Mesothelial cell of epicardium (in vitro differentiated cells): ENCODE data around the gene ASTE1. TPM values are rescaled to one million over a fixed set of nuclear protein-coding genes. Genes with fewer than 3 reads are reported as not detected.

Source experiments
- DNase-seq, 2 experiments: peaks; one replicate each; pipeline ENCODE4 v3.0.0; 2021; ENCODE audit warnings: low spot score in 2 of 2; ENCODE audit not compliant: unreplicated experiment in 2 of 2
- H3K27ac Mint-ChIP-seq: 2 replicates; pipeline ENCODE4 v1.8.0; 2021; ENCODE audit warnings: mixed read lengths
- H3K27me3 Mint-ChIP-seq: 2 replicates; pipeline ENCODE4 v1.8.0; 2021; ENCODE audit warnings: low read depth, mixed read lengths
- H3K36me3 Mint-ChIP-seq: 2 replicates; pipeline ENCODE4 v1.8.0; 2021; ENCODE audit warnings: mixed read lengths
- H3K4me1 Mint-ChIP-seq: 2 replicates; pipeline ENCODE4 v1.8.0; 2021; ENCODE audit warnings: mixed read lengths
- H3K4me3 Mint-ChIP-seq: 2 replicates; pipeline ENCODE4 v1.8.0; 2021; ENCODE audit warnings: mild to moderate bottlenecking, moderate library complexity, mixed read lengths
- H3K9me3 Mint-ChIP-seq: 2 replicates; pipeline ENCODE4 v1.8.0; 2021; ENCODE audit warnings: mixed read lengths
- CTCF ChIP-seq: fragments of 200-600 bp; sonication (generic); IDR thresholded peaks from one replicate; pipeline ENCODE4 v1.5.0; 2021; ENCODE audit warnings: antibody characterized with exemption; ENCODE audit not compliant: unreplicated experiment
- total RNA-seq: library from RNA; stranded (reverse); gene quantifications from 3 replicates; pipeline ENCODE4 v1.2.1, GENCODE V29; 2021

ASTE1 gene, protein sequence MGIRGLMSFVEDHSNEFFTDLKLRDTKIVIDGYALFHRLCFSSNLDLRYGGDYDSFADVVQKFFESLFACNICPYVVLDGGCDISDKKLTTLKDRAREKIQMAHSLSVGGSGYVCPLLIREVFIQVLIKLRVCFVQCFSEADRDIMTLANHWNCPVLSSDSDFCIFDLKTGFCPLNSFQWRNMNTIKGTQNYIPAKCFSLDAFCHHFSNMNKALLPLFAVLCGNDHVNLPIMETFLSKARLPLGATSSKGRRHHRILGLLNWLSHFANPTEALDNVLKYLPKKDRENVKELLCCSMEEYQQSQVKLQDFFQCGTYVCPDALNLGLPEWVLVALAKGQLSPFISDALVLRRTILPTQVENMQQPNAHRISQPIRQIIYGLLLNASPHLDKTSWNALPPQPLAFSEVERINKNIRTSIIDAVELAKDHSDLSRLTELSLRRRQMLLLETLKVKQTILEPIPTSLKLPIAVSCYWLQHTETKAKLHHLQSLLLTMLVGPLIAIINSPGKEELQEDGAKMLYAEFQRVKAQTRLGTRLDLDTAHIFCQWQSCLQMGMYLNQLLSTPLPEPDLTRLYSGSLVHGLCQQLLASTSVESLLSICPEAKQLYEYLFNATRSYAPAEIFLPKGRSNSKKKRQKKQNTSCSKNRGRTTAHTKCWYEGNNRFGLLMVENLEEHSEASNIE
- total RNA-seq: 7.4 to 9.0 TPM (median 7.5 TPM) in 3 replicates

DNA sequence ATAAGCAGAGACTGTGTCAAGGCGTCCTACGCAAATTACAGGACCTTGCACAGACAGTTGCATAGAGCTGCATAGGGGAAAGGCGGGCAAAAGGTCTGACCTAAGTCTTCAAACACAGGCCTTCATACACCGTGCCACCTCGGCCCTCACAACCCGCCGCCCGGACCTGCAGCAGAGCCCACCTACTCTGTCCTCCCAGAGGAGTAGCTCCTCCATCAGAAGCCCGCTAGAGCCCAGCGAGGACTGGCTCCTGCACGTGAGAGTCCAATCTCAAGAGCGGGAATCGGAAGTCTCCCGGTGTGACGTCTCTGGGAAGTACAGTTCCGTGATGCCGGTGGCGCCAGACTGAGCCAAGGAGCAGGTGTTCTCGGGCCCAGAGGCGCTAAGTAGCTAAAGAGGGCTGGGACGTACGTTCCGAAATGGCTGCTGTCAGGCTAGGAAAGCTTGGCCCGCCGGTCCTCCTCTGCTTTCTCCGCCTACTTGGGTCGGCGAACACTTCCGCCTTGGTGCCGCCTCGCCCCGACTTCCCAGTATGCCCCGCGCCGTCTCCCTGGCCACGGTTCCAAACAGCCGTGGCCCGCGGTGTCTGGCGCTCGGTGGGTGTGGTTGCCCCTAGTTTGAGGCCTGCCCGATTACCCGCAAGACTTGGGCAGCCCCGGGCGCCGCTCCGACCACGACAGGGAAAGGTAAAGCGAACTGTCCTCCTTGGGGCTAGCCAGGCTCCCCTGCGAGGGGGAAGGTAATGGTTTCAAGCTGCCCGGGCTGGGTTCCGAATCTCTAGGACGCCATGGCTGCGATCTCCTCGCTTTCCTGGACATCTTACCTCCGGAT lies at the start of gene ASTE1, which contains the start of gene NEK11:
ASTE1 (minus strand) TSS at position 505 of the 831 bp plus-strand sequence. CDS start 1,519 bp downstream, outside the sequence.
NEK11 (plus strand) TSS at position 557 of the 831 bp plus-strand sequence. CDS start 2,832 bp downstream, outside the sequence.
- TF ChIP-seq CTCF: no peak
- peak within 1 kb of the TSS; percentile 85 for H3K4me3 Mint-ChIP-seq
- H3K36me3 Mint-ChIP-seq: peaks cover 19% of the 10 kb centered on the region
- peaks cover 33% of the 10 kb centered on the region for H3K4me1 Mint-ChIP-seq
- no peaks in the 10 kb centered on the region for H3K27me3 Mint-ChIP-seq
- peak; percentile 71 to 85 for DNase-seq
- H3K9me3 Mint-ChIP-seq: peaks cover 3% of the 10 kb centered on the region
- peak within 1 kb of the TSS; percentile 96 for H3K27ac Mint-ChIP-seq

DNA sequence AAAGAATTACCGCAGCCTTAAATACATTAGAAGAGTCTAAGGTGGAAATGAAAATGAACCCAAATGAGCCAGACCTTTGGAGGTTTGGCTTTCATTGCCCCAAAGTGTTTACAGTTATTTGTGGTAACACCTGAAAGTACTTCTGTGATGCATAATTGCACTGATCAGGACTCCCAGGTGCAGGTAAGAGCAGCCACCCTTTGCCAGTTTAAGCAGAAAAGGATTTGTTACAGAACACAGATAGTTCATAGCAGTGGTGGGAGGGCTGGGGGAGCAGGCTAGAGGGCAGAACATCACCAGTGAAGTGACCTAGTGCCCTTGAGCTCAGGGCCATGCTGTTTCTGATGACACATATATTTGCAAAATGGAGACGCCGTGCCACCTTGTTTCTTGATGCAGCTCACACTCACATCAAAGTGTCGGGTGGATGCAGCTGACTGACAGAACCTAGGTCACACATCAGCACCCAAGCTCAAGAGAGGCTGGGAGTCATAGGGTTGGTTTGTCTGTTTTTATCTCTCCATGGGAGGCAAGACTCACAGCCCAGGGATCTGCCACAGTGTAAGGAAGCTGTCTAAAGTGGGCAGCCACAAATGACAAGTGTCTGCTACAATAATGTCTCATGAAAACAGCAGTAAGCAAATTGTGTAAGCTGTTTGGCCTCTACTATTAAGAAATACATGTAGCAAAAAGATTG lies 49.2 kb upstream of the ASTE1 start:
- no peak overlapping the region for H3K27ac Mint-ChIP-seq
- H3K4me3 Mint-ChIP-seq: no peak overlapping the region
- no peak for DNase-seq
- no peaks in the 10 kb centered on the region for H3K27me3 Mint-ChIP-seq
- H3K36me3 Mint-ChIP-seq: no peaks in the 10 kb centered on the region
- TF ChIP-seq CTCF: no peak
- H3K4me1 Mint-ChIP-seq: no peaks in the 10 kb centered on the region
- H3K9me3 Mint-ChIP-seq: no peaks in the 10 kb centered on the region

DNA sequence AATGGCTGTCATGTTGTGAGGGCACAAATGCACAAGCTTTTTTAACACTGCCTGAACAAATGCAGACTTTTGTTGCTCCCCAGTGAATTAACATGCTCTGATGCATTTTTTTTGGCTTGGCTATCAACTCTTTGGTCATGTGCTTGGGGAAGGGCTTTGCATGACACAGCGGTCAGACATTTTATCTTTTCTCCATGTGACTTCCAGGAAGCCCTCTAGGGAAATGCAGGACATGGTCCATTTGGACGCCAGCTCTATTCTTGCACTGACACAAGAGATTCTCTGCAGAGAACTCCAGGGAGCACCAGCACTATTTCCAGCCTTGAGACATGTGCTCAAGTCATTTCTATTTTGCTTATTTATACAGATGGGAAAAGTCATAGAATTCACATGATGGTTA lies 46.2 kb upstream of the ASTE1 start:
- Mint-ChIP-seq H3K27ac (no peak overlapping the region), H3K4me1 (no peaks in the 10 kb centered on the region)

GRCh38 chr3:131072099-131072559 lies 45.5 kb upstream of the ASTE1 start:
- no peak overlapping the region for H3K27ac Mint-ChIP-seq
- no peak for TF ChIP-seq CTCF
- no peaks in the 10 kb centered on the region for H3K27me3 Mint-ChIP-seq
- H3K4me3 Mint-ChIP-seq: no peak overlapping the region
- H3K9me3 Mint-ChIP-seq: no peaks in the 10 kb centered on the region
- no peaks in the 10 kb centered on the region for H3K36me3 Mint-ChIP-seq
- no peak for DNase-seq
- H3K4me1 Mint-ChIP-seq: no peaks in the 10 kb centered on the region

More for the DNA sequence above, 46.2 kb upstream of the ASTE1 start:
- Mint-ChIP-seq H3K36me3 (no peaks in the 10 kb centered on the region), H3K9me3 (no peaks in the 10 kb centered on the region), H3K27me3 (no peaks in the 10 kb centered on the region), H3K4me3 (no peak overlapping the region)
- DNase-seq: no peak
- no peak for TF ChIP-seq CTCF

DNA sequence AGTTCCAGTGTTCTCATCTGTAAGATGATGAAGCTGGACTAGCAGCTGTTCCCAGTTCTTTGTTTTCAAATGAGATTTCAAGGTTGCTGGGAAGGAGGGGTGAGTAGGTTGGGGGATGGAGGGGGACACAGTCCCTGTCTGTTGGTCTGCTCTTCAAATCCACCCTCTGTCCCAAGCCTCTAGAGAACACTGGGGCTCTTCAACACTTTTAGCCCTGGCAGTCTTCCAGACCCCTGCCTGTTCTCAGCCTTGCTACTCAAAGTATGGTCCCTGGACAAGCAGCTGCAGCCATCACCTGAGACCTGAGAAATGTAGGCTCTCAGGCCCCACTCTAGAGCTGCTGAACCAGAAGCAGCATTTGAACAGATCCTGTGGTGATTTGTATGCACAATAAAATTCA lies 41.4 kb upstream of the ASTE1 start:
- no peak overlapping the region for H3K4me3 Mint-ChIP-seq
- no peaks in the 10 kb centered on the region for H3K27me3 Mint-ChIP-seq
- H3K27ac Mint-ChIP-seq: no peak overlapping the region
- H3K4me1 Mint-ChIP-seq: no peaks in the 10 kb centered on the region
- peaks cover 8% of the 10 kb centered on the region for H3K9me3 Mint-ChIP-seq
- DNase-seq: no peak
- H3K36me3 Mint-ChIP-seq: peaks cover 4% of the 10 kb centered on the region
- TF ChIP-seq CTCF: no peak
